Pulmonary artery endothelial cell (primary cell): ENCODE measurements around the gene FOXE1. TPM values are rescaled to one million over a fixed set of nuclear protein-coding genes. Genes with fewer than 3 reads are reported as not detected.

Source experiments
- DNase-seq: peaks from one replicate; pipeline ENCODE4 v3.0.0-alpha.2; 2011; ENCODE audit warnings: low read depth, low spot score
- total RNA-seq: library from RNA; depleted of rRNA; stranded (reverse); fragments of >200 nt; gene quantifications from 2 replicates; pipeline ENCODE4 v1.2.3, GENCODE V29; 2014

Gene FOXE1
- total RNA-seq, 1 donor from 2014 or later = not detected

GRCh38 chr9:97866300-97866699, 13.3 kb downstream of the FOXE1 start:
- no peak for DNase-seq

GRCh38 chr9:97866848-97867247, 13.8 kb downstream of the FOXE1 start:
- DNase-seq = no peak

GRCh38 chr9:97868859-97869258, 15.8 kb downstream of the FOXE1 start:
- no peak for DNase-seq

GRCh38 chr9:97873425-97873824, 20.4 kb downstream of the FOXE1 start:
- DNase-seq = no peak

GRCh38 chr9:97873882-97874281, 20.9 kb downstream of the FOXE1 start:
- DNase-seq = no peak

GRCh38 chr9:97874624-97875023, 21.6 kb downstream of the FOXE1 start:
- DNase-seq = no peak

GRCh38 chr9:97875111-97875510, 22.1 kb downstream of the FOXE1 start:
- no peak for DNase-seq

- no peak for DNase-seq
These were observed 23.0 kb downstream of the FOXE1 start for GRCh38 chr9:97876061-97876460.

GRCh38 chr9:97880336-97880735, 27.3 kb downstream of the FOXE1 start:
- DNase-seq = no peak

GRCh38 chr9:97889941-97890887, 37.2 kb downstream of the FOXE1 start:
- no peak for DNase-seq

- DNase-seq = no peak
These were observed 38.7 kb downstream of the FOXE1 start for GRCh38 chr9:97891736-97892135.

- DNase-seq = no peak
These were observed 39.4 kb downstream of the FOXE1 start for GRCh38 chr9:97892421-97892820.

- DNase-seq = no peak
These were observed 42.2 kb downstream of the FOXE1 start for GRCh38 chr9:97895211-97895610.

- DNase-seq = no peak
These were observed 42.8 kb downstream of the FOXE1 start for GRCh38 chr9:97895695-97896332.

GRCh38 chr9:97900103-97900737, 47.2 kb downstream of the FOXE1 start:
- DNase-seq = no peak

GRCh38 chr9:97900738-97901565, 47.9 kb downstream of the FOXE1 start:
- DNase-seq = no peak

GRCh38 chr9:97903177-97903576, 50.2 kb downstream of the FOXE1 start:
- DNase-seq = no peak

- DNase-seq = no peak
These were observed 51.7 kb downstream of the FOXE1 start for GRCh38 chr9:97904725-97905124.

GRCh38 chr9:97905228-97905627, 52.2 kb downstream of the FOXE1 start:
- DNase-seq = no peak
